GM12801 (cell line): ENCODE data around the gene ADAMTS16.

ENCODE experiments used
- TF ChIP-seq, protein P1 (sequence below): IDR thresholded peaks from one replicate; pipeline ENCODE4 v1.5.1; 2011; ENCODE audit warnings: control low read depth; ENCODE audit not compliant: insufficient read length; ENCODE audit errors: extremely low read depth

Gene ADAMTS16

DNA sequence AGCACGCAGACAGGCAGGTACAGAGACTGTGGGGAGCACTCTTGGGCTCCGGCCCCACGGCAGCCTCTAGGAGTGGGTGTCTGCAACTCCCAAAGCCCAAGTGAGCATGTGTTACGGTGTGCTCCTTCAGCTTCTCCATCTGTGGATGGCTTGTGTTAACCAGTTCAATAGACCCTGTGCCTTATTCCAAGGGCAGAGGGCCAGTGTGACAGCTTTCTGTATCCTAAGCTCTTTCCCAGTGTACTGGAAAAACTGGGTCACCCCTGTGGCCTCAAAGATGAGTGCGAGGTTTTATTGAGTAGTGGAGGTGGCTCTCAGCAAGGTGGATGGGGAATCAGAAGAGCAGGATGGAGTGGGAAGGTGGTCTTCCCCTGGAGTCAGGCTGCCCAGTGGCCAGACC lies 78.3 kb downstream of the ADAMTS16 start:
- TF ChIP-seq, protein P1, sequence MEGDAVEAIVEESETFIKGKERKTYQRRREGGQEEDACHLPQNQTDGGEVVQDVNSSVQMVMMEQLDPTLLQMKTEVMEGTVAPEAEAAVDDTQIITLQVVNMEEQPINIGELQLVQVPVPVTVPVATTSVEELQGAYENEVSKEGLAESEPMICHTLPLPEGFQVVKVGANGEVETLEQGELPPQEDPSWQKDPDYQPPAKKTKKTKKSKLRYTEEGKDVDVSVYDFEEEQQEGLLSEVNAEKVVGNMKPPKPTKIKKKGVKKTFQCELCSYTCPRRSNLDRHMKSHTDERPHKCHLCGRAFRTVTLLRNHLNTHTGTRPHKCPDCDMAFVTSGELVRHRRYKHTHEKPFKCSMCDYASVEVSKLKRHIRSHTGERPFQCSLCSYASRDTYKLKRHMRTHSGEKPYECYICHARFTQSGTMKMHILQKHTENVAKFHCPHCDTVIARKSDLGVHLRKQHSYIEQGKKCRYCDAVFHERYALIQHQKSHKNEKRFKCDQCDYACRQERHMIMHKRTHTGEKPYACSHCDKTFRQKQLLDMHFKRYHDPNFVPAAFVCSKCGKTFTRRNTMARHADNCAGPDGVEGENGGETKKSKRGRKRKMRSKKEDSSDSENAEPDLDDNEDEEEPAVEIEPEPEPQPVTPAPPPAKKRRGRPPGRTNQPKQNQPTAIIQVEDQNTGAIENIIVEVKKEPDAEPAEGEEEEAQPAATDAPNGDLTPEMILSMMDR, result no peak

DNA sequence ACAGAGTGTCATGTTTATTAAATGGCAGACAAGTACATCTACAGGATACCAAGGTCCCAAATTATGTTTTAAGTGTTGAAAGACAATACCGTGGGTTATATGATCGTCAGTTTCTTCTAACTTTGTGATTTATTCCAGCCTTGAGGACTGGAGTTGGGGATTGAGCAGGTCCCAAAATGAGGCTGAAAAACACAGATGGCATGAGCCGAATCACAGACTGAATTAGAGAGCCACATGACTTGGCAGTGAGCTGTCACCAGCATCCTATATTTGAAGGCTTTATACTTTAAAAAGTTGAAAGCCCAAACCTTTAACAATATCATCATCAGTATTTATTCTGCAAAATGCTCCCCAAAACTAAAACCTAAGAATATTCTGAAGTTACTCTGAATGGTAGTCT lies 79.4 kb downstream of the ADAMTS16 start:
- TF ChIP-seq, protein P1, result no peak

DNA sequence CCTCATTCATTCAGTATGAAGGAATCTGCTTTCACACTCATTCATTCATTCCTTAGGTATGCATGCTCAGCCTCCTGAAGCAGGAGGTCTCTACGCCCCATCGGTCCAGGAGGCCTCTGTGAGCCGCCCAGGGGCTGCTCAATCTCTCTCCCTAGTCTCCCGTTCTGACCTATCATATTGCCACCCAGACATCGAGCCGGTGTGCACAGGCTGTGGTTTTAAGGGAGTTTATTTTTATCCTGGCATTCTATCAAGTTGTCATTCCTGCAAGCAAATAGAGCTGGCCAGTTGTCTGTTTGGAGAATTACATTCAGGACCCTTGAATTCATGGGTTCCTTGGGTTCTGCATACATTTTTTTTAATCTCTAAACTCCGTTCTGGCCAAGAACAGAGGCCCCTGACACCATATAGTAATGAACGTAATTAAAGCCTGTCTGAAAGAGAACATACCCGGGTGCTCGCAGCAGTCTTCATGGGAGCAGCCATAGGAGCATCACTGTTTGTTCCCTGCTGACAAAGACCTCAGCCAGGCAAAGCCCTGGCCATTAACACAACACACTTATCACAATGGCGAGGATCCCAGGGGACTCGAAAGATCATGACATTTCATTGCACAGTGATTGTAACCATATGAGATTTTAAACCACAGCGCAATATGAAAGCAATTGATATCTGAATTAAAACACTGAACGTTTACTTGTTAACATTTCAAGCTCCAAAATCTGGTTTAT lies 80.9 kb downstream of the ADAMTS16 start:
- TF ChIP-seq, protein P1, result no peak

DNA sequence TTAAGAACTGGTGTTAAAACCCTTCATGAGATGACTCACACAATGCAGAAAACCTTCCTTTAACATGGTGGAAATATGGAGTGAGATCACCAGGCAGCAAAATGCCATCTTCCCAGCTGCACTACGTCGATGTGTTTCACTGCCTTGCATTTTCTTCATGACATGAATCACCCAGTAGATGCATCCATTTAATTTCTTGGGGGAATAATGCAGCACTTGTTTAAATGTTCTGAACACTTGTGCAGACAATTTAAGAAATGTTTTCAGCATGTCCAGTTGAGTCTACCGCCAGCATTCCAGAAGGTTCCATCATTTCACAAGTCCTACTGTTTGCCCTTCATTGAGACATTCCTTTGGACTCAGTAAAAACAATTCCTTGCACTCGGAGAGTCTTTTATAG lies 81.6 kb downstream of the ADAMTS16 start:
- TF ChIP-seq, protein P1, result no peak

DNA sequence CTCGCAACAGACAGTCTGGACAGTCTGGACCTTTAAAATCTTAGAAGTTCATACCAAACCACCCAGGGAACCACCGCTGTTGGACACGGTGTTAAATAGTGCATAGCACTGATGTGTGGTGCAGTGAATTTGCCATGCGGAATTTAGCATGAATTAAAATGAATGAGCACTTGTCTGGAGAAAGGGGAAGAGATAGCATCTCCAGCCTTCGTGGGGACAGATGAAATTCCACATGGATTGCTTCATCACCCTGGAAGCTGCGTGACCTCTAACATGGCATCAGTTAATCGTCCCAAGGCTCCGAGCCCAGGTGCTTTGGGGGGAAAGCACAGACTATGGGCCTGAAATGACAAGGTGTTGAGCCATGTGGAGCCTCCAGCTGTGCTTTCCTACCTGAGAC lies 91.4 kb downstream of the ADAMTS16 start:
- TF ChIP-seq, protein P1, result no peak

DNA sequence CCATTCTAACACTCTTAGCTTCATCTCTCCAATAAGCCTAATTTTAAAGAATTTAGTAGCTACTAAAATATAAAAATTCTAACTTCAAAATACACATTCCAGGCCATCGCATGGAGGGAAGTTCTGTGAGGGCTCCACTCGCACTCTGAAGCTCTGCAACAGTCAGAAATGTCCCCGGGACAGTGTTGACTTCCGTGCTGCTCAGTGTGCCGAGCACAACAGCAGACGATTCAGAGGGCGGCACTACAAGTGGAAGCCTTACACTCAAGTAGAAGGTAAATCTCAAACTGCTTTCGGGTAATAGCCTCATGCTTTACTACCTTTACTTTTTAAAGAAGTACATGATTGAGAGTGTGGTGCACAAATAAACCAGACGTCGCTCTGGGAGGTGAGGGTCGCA lies 94.8 kb downstream of the ADAMTS16 start:
- TF ChIP-seq, protein P1, result no peak

DNA sequence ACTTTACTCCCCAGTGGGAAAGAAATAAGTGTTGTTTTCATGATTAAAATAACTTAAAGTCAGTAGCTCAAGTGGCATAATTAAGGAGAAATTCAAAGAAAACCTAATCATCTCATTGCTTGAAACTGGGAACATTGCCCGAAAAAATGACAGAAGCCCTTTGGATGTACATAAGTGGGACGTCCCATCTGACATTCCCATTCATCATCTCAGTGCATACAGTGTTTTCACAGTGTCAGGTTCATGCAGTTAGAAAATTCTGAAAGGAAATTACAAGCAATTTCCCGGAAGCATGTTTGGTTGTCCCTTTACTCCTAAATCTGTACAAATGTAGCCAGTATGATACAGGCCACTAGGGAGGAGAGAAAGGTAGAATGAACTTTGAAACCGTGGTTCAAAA lies 95.6 kb downstream of the ADAMTS16 start:
- TF ChIP-seq, protein P1, result no peak
